ENCODE measurements around the gene SKAP2. TPM values are rescaled to one million over a fixed set of nuclear protein-coding genes. Genes with fewer than 3 reads are reported as not detected.

The SKAP2 gene
- total and polyA plus RNA-seq, 7 donors: 3.2 to 19.4 (median 8.3) TPM

- 78 to 86% (median 85%) methylated on average over 6 of the region's 6 CpGs for WGBS, 3 donors
- no peaks in the 10 kb centered on the region for H3K9me3 ChIP-seq
- no peaks in the 10 kb centered on the region for H3K36me3 ChIP-seq (ENCODE audit: insufficient read depth in 1 of 2, low read depth in 1 of 2)
- H3K4me1 ChIP-seq: no peaks in the 10 kb centered on the region
- H3K27me3 ChIP-seq (ENCODE audit: insufficient read depth in 3 of 3, low read length in 2 of 3): no peaks in the 10 kb centered on the region
- no peak overlapping the region for H3K27ac ChIP-seq
- ATAC-seq: no peak
- TF ChIP-seq, protein P1, sequence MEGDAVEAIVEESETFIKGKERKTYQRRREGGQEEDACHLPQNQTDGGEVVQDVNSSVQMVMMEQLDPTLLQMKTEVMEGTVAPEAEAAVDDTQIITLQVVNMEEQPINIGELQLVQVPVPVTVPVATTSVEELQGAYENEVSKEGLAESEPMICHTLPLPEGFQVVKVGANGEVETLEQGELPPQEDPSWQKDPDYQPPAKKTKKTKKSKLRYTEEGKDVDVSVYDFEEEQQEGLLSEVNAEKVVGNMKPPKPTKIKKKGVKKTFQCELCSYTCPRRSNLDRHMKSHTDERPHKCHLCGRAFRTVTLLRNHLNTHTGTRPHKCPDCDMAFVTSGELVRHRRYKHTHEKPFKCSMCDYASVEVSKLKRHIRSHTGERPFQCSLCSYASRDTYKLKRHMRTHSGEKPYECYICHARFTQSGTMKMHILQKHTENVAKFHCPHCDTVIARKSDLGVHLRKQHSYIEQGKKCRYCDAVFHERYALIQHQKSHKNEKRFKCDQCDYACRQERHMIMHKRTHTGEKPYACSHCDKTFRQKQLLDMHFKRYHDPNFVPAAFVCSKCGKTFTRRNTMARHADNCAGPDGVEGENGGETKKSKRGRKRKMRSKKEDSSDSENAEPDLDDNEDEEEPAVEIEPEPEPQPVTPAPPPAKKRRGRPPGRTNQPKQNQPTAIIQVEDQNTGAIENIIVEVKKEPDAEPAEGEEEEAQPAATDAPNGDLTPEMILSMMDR (IDR thresholded peaks at IDR 0.05): no peak
- no peak for DNase-seq
- intact Hi-C loops (cut with DNase I): no loop called here
- no peak overlapping the region for H3K4me3 ChIP-seq
These were observed 232.8 kb downstream of the SKAP2 start for GRCh38 chr7:26631601-26632000.

DNA sequence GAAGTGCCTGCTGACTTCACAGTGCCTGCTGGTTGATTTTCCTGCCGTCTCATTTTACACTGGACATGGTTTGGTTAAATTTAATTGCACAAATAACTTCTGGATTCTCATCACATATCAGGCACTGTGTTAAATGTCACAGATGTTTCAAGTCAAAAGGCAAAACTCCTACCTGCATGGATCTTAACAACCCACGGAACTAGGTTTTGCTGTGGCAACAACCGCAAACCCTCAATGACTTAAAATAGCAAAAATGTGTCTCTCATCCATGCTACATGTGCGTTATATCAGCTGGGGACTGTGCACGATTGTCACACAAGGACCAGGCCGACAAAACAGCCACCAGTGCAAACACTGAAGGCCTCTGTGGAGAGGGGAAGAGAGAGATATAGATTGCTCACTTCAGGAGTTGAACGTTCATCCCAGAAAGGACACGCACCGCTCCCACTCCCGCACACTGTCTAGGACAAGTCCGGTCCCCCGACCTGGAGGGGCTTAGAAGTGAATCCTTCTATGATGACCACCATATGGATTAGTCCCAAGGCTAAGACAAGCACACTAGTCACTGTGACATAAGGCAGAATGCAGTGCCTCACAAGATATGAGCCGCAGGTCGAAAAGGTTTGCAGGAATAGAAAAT is 233.3 kb downstream of the SKAP2 start:
- Histone ChIP-seq H3K27me3 (ENCODE audit: insufficient read depth in 3 of 3, low read length in 2 of 3) (no peaks in the 10 kb centered on the region), H3K27ac (no peak overlapping the region), H3K4me1 (no peaks in the 10 kb centered on the region), H3K36me3 (ENCODE audit: insufficient read depth in 1 of 2, low read depth in 1 of 2) (no peaks in the 10 kb centered on the region), H3K9me3 (no peaks in the 10 kb centered on the region), H3K4me3 (no peak overlapping the region)
- intact Hi-C loops (cut with DNase I): no loop called here
- WGBS, 3 donors: 78 to 82% (median 81%) methylated on average over 14 of the region's 14 CpGs
- no peak for ATAC-seq
- no peak for DNase-seq
- TF ChIP-seq, protein P1 (IDR thresholded peaks at IDR 0.05): no peak

DNA sequence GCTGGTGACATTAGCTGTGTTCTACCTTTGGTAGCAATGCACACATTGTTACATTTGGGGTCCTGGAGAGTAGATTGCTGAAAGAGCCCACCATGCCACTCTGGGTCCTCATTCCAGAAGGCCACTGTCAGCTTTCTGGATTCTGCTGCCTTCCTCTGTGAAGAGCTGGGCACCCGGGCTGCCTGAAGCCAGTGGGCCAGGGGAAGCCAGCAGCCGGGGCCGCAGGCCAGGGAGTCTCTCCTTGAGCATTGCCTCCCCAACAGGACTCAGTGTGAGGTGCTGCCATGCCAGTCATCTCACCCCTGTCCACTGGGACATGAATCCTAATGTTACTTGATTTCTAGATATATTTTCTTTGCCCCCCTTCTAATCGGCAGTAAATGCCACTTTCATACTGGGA is 234.0 kb downstream of the SKAP2 start:
- intact Hi-C loops (cut with DNase I): no loop called here
- no peaks in the 10 kb centered on the region for H3K9me3 ChIP-seq
- no peak overlapping the region for H3K4me3 ChIP-seq
- ATAC-seq (no peak), DNase-seq (no peak)
- no peaks in the 10 kb centered on the region for H3K4me1 ChIP-seq
- WGBS, 3 donors: 87 to 90% (median 89%) methylated on average over 4 of the region's 4 CpGs
- H3K27me3 ChIP-seq (ENCODE audit: insufficient read depth in 3 of 3, low read length in 2 of 3): no peaks in the 10 kb centered on the region
- no peak overlapping the region for H3K27ac ChIP-seq
- TF ChIP-seq, protein P1 (IDR thresholded peaks at IDR 0.05): no peak
- no peaks in the 10 kb centered on the region for H3K36me3 ChIP-seq (ENCODE audit: insufficient read depth in 1 of 2, low read depth in 1 of 2)

GRCh38 chr7:26629696-26630095 is 234.7 kb downstream of the SKAP2 start:
- Histone ChIP-seq H3K4me1 (no peaks in the 10 kb centered on the region), H3K27me3 (ENCODE audit: insufficient read depth in 3 of 3, low read length in 2 of 3) (no peaks in the 10 kb centered on the region), H3K27ac (no peak overlapping the region), H3K4me3 (no peak overlapping the region), H3K9me3 (no peaks in the 10 kb centered on the region), H3K36me3 (ENCODE audit: insufficient read depth in 1 of 2, low read depth in 1 of 2) (no peaks in the 10 kb centered on the region)
- 72 to 92% (median 86%) methylated on average over 3 of the region's 3 CpGs for WGBS, 3 donors
- intact Hi-C loops (cut with DNase I): no loop called here
- no peak for DNase-seq
- no peak for ATAC-seq
- TF ChIP-seq, protein P1 (IDR thresholded peaks at IDR 0.05): no peak

GRCh38 chr7:26627891-26628341 is 236.5 kb downstream of the SKAP2 start:
- Histone ChIP-seq H3K27me3 (ENCODE audit: insufficient read depth in 3 of 3, low read length in 2 of 3) (no peaks in the 10 kb centered on the region), H3K36me3 (ENCODE audit: insufficient read depth in 1 of 2, low read depth in 1 of 2) (no peaks in the 10 kb centered on the region), H3K4me1 (no peaks in the 10 kb centered on the region), H3K4me3 (no peak overlapping the region), H3K9me3 (no peaks in the 10 kb centered on the region), H3K27ac (no peak overlapping the region)
- no peak for DNase-seq
- intact Hi-C loops (cut with DNase I): no loop called here
- ATAC-seq: no peak
- 30 to 45% (median 38%) methylated on average over 11 of the region's 11 CpGs for WGBS, 3 donors
- TF ChIP-seq, protein P1 (IDR thresholded peaks at IDR 0.05): no peak
